ENCODE results near the gene PNPLA5. TPM values are rescaled to one million over a fixed set of nuclear protein-coding genes. Genes with fewer than 3 reads are reported as not detected.

PNPLA5 gene
- total and polyA plus RNA-seq, 2 of the 8 experiments (the other 6 are each of a cell fraction or from before 2014, with no cell fraction given): 3.9 to 6.8 TPM

DNA sequence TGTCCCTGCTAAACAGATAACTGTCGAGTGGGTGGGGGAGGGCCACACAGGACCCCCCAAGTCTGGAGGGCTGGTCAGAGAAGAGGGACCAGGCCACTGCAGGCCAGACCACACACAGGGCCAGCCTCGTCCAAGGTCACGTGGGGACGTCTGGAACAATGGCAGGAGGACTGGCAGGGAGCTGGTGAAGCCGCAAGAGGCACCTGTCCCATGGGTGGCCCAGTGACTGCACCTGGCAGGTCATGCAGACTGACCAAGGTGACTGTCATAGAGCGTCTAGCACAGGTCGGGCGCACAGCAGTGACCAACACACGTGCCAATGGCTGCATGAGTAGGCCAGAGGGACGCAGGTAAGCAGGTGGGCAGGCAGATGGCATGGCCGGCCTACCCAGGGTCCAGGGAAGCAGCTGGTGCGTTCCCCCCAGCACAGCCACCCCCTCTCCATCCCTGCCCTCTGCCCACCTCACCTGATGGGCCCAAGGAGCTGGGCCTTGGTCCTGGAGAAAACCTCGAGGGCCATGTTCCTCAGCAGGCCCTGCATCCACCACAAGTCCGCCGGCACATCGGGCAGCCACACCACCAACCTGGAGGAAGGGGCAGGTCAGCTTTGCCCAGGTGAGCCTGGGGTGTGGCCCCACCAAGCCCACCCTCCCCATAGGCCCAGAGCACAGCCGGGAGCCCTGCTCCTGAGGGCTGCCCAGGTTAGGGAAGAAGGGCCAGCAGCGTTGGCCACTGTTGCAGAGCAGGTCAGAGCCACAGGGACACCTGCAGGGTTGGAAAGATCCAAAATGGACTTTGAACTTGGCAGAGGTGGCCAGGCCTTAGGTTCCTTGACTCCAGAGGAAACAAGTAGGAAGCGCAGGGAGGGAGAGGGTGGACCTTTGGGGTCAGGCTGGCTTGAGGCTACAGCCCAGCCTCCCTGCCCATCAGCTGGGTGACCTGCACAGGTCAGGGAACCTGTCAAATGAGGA is 10.4 kb downstream of the PNPLA5 start:
- H3K27me3 ChIP-seq (replicated peaks in 1 of 4; ENCODE audit: control insufficient read depth in 3 of 4, extremely low read depth in 1 of 4, insufficient read depth in 3 of 4, low read length in 3 of 4): no peaks in the 10 kb centered on the region
- H4K91ac ChIP-seq (replicated peaks; ENCODE audit: insufficient read length, low read length): no peak overlapping the region
- 0 out of 8 replicates have a peak, but pooled peaks cover 0 to 2% (median 0%) of the 10 kb centered on the region in 4 experiments for H3K36me3 ChIP-seq (ENCODE audit: control insufficient read depth in 2 of 4, insufficient read depth in 4 of 4, low read length in 3 of 4)
- no peak overlapping the region for H2AFZ ChIP-seq (ENCODE audit: low read length)
- H3K56ac ChIP-seq (replicated peaks; ENCODE audit: insufficient read length, low read depth, low read length): no peak overlapping the region
- H3K4me3 ChIP-seq (ENCODE audit: extremely low read depth in 1 of 4, insufficient read depth in 2 of 4, low read depth in 3 of 4, low read length in 4 of 4): no peak overlapping the region
- no peak overlapping the region for H3K18ac ChIP-seq (ENCODE audit: extremely low read depth, low read length)
- H3K23ac ChIP-seq (ENCODE audit: insufficient read length): no peak overlapping the region
- H3K9ac ChIP-seq (replicated peaks in 1 of 4; ENCODE audit: extremely low read depth in 1 of 4, low read depth in 3 of 4, low read length in 3 of 4): no peak overlapping the region
- H3K23me2 ChIP-seq (ENCODE audit: low read depth, low read length): no peaks in the 10 kb centered on the region
- POLR2A ChIA-PET (ENCODE audit: partially characterized antibody): interaction anchor here (0.6 to 2.5 kb wide), 3 partner anchors 9 to 687 kb away, joined by 3 to 10 read pairs (median 3); no protein-coding TSS in a partner anchor
- H3K14ac ChIP-seq (ENCODE audit: insufficient read length): no peak overlapping the region
- H3K4ac ChIP-seq (replicated peaks; ENCODE audit: insufficient read length, low read depth, low read length): no peak overlapping the region
- no peak for FAIRE-seq
- no peak overlapping the region for H3K4me2 ChIP-seq (ENCODE audit: insufficient read depth in 1 of 2, low read depth in 2 of 2, low read length in 2 of 2)
- H2BK20ac ChIP-seq (ENCODE audit: low read length): no peak overlapping the region
- CTCF ChIA-PET (ENCODE audit: partially characterized antibody): interaction anchor here (0.8 to 7.5 kb wide), 7 partner anchors 13 to 139 kb away, joined by 3 to 226 read pairs (median 7); partner anchors contain the start of gene PNPLA5
- H2BK120ac ChIP-seq (replicated peaks; ENCODE audit: low read depth, low read length): no peak overlapping the region
- H4K5ac ChIP-seq (ENCODE audit: insufficient read length, low read depth, low read length): no peak overlapping the region
- peaks cover 0 to 4% of the 10 kb centered on the region in 2 experiments for H4K20me1 ChIP-seq (replicated peaks in 1 of 2; ENCODE audit: control insufficient read depth in 1 of 2, insufficient read depth in 2 of 2, low read length in 2 of 2)
- no peak overlapping the region for H3K27ac ChIP-seq (ENCODE audit: low read depth, low read length)
- H3K9me3 ChIP-seq (ENCODE audit: insufficient read depth in 2 of 2, low read depth in 1 of 2, low read length in 1 of 2): no peaks in the 10 kb centered on the region
- no peak for DNase-seq (ENCODE audit: low read depth in 1 of 2, low spot score in 2 of 2)
- H2BK12ac ChIP-seq (ENCODE audit: low read depth, low read length): no peak overlapping the region
- peak overlapping the region; percentile 57; the same call in 1 of the 2 replicates for H4K8ac ChIP-seq (ENCODE audit: extremely low read depth, insufficient read depth, low read length)
- 90% methylated on average over 19 of the region's 19 CpGs; no CpG with 5 or more reads in 1 of the 2 experiments for WGBS, 2 experiments (ENCODE audit: extremely low coverage in 1 of 2, insufficient coverage in 1 of 2, insufficient read length in 1 of 2, insufficient replicate concordance in 2 of 2, low coverage in 1 of 2, low lambda C conversion rate in 2 of 2, missing lambda C conversion rate in 1 of 2)
- H3K79me1 ChIP-seq (ENCODE audit: low read depth, low read length): no peaks in the 10 kb centered on the region
- H3K79me2 ChIP-seq (ENCODE audit: control insufficient read depth in 1 of 2, insufficient read depth in 2 of 2, low read length in 2 of 2): no peaks in the 10 kb centered on the region
- H2AK5ac ChIP-seq (ENCODE audit: low read depth, low read length): no peak overlapping the region
- H3K4me1 ChIP-seq (replicated peaks in 1 of 4; ENCODE audit: control insufficient read depth in 3 of 4, insufficient read depth in 4 of 4, low read length in 3 of 4): peaks cover 0 to 3% (median 2%) of the 10 kb centered on the region in 4 experiments; a peak in 1 of 7 replicates
- H2BK15ac ChIP-seq (ENCODE audit: low read length): no peak overlapping the region
- H2BK5ac ChIP-seq (ENCODE audit: low read depth, low read length): peak overlapping the region; percentile 60; the same call in 1 of the 2 replicates
- TF ChIP-seq TEAD4 (IDR thresholded peaks at IDR 0.05; ENCODE audit: low read depth, low read length): no peak
- no peak for TF ChIP-seq YY1 (IDR thresholded peaks at IDR 0.05; ENCODE audit: low read depth, low read length)
- no peak for TF ChIP-seq CHD2 (IDR thresholded peaks at IDR 0.05; ENCODE audit: low read length)
- no peak for TF ChIP-seq MAFK (IDR thresholded peaks at IDR 0.05; ENCODE audit: low read depth, low read length)
- TF ChIP-seq NRF1 (IDR thresholded peaks at IDR 0.05; ENCODE audit: low read depth, low read length): no peak
- no peak for TF ChIP-seq ZNF274 (IDR thresholded peaks at IDR 0.05; ENCODE audit: borderline replicate concordance, extremely low read depth, low read length)
- no peak for TF ChIP-seq SIN3A (conservative IDR thresholded peaks at IDR 0.05 in 1 of 2, IDR thresholded peaks at IDR 0.05 in 1 of 2; ENCODE audit: low read depth in 1 of 2, low read length in 2 of 2)
- TF ChIP-seq, protein P1, sequence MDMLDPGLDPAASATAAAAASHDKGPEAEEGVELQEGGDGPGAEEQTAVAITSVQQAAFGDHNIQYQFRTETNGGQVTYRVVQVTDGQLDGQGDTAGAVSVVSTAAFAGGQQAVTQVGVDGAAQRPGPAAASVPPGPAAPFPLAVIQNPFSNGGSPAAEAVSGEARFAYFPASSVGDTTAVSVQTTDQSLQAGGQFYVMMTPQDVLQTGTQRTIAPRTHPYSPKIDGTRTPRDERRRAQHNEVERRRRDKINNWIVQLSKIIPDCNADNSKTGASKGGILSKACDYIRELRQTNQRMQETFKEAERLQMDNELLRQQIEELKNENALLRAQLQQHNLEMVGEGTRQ (IDR thresholded peaks at IDR 0.05; ENCODE audit: low read length): no peak
- no peak for TF ChIP-seq ASH2L (IDR thresholded peaks at IDR 0.05; ENCODE audit: low read length)
